Bronchial epithelial cell (primary cell): ENCODE results near the gene TTC6. TPM values are rescaled to one million over a fixed set of nuclear protein-coding genes. Genes with fewer than 3 reads are reported as not detected.
"Not testable (repeated sequence)": the region's sequence is repeated elsewhere in the genome, so short reads cannot be mapped to it uniquely, and the experiment has no call there.

Experiments used
- DNase-seq: peaks from one replicate; pipeline ENCODE4 v3.0.0-alpha.2; 2010; ENCODE audit warnings: low read depth
- FAIRE-seq: peaks from 2 replicates; lab custom pipeline; 2011; peaks lifted over from hg19 to GRCh38; lab: Jason Lieb, UNC
- H3K27me3 ChIP-seq: 2 replicates; pipeline ENCODE4 v1.5.1; 2011; ENCODE audit warnings: low read length; ENCODE audit not compliant: control insufficient read depth, insufficient read depth
- H3K36me3 ChIP-seq: 2 replicates; pipeline ENCODE4 v1.5.1; 2011; ENCODE audit warnings: low read length; ENCODE audit not compliant: control insufficient read depth, insufficient read depth
- H3K4me3 ChIP-seq: 2 replicates; pipeline ENCODE4 v1.5.1; 2011; ENCODE audit warnings: mild to moderate bottlenecking, low read depth, low read length, control low read depth
- CTCF ChIP-seq: IDR thresholded peaks from 2 replicates; pipeline ENCODE4 v1.5.1; 2011; ENCODE audit warnings: mild to moderate bottlenecking, moderate library complexity, low read length, control low read depth, inconsistent platforms; ENCODE audit not compliant: insufficient read depth, severe bottlenecking
- total RNA-seq: library from RNA; depleted of rRNA; stranded (reverse); fragments of >200 nt; gene quantifications from 2 replicates; pipeline ENCODE4 v1.2.1, GENCODE V29; 2014

TTC6 gene
- total RNA-seq, 1 donor from 2014 or later: 0.53 TPM

- H3K4me3 ChIP-seq: no peak overlapping the region
- TF ChIP-seq CTCF: no peak
- H3K36me3 ChIP-seq: no peaks in the 10 kb centered on the region
- H3K27me3 ChIP-seq: no peaks in the 10 kb centered on the region
- FAIRE-seq (no peak), DNase-seq (no peak)
Observed at GRCh38 chr14:37553935-37554550, 41.4 kb upstream of the TTC6 start.

GRCh38 chr14:37555596-37555995 is 39.8 kb upstream of the TTC6 start:
- not testable (repeated sequence) for H3K36me3 ChIP-seq, DNase-seq, H3K27me3 ChIP-seq, FAIRE-seq, H3K4me3 ChIP-seq

- DNase-seq: no peak
- no peak for FAIRE-seq
- H3K36me3 ChIP-seq: no peaks in the 10 kb centered on the region
- TF ChIP-seq CTCF: no peak
- H3K27me3 ChIP-seq: no peaks in the 10 kb centered on the region
- no peak overlapping the region for H3K4me3 ChIP-seq
Observed at GRCh38 chr14:37558740-37559139, 36.7 kb upstream of the TTC6 start.

GRCh38 chr14:37559386-37559785 is 36.0 kb upstream of the TTC6 start:
- no peaks in the 10 kb centered on the region for H3K27me3 ChIP-seq
- no peaks in the 10 kb centered on the region for H3K36me3 ChIP-seq
- DNase-seq (peak; percentile 78), FAIRE-seq (no peak)
- TF ChIP-seq CTCF: no peak
- H3K4me3 ChIP-seq: no peak overlapping the region

- FAIRE-seq (no peak), DNase-seq (no peak)
- Histone ChIP-seq H3K4me3 (no peak overlapping the region), H3K27me3 (no peaks in the 10 kb centered on the region), H3K36me3 (no peaks in the 10 kb centered on the region)
- no peak for TF ChIP-seq CTCF
Observed at GRCh38 chr14:37563189-37563588, 32.2 kb upstream of the TTC6 start.

- peak; percentile 10 for TF ChIP-seq CTCF
- FAIRE-seq: no peak
- DNase-seq: no peak
- Histone ChIP-seq H3K27me3 (no peaks in the 10 kb centered on the region), H3K36me3 (no peaks in the 10 kb centered on the region), H3K4me3 (no peak overlapping the region)
Observed at GRCh38 chr14:37565550-37565949, 29.9 kb upstream of the TTC6 start.
